T-helper 1 cell treated with Interleukin-12 subunit alpha and Interleukin-12 subunit beta and Interleukin-4 antibody, amounts not matched to agents 30 μg/mL and 1 μg/mL, for 36 hours (primary cell): ENCODE results near the gene SNTG2.
"Not testable (repeated sequence)": the region's sequence is repeated elsewhere in the genome, so short reads cannot be mapped to it uniquely, and the experiment has no call there.

Experiments used
- H3K27ac Mint-ChIP-seq: one replicate; pipeline ENCODE4 v1.8.0; 2021; ENCODE audit warnings: mild to moderate bottlenecking, mixed read lengths
- H3K27me3 Mint-ChIP-seq: one replicate; pipeline ENCODE4 v1.8.0; 2021; ENCODE audit warnings: low read depth, mixed read lengths
- H3K36me3 Mint-ChIP-seq: one replicate; pipeline ENCODE4 v1.8.0; 2021; ENCODE audit warnings: low read depth, mixed read lengths
- H3K4me1 Mint-ChIP-seq: one replicate; pipeline ENCODE4 v1.8.0; 2021; ENCODE audit warnings: low read depth, mixed read lengths
- H3K4me3 Mint-ChIP-seq: one replicate; pipeline ENCODE4 v1.8.0; 2021; ENCODE audit warnings: mild to moderate bottlenecking, moderate library complexity, mixed read lengths
- H3K9me3 Mint-ChIP-seq: one replicate; pipeline ENCODE4 v1.8.0; 2021; ENCODE audit warnings: mixed read lengths

SNTG2 gene

GRCh38 chr2:1219901-1220573, 269.4 kb downstream of the SNTG2 start:
- Mint-ChIP-seq H3K4me3 (no peak overlapping the region), H3K27me3 (no peaks in the 10 kb centered on the region), H3K36me3 (peaks cover 1% of the 10 kb centered on the region), H3K27ac (no peak overlapping the region), H3K4me1 (no peaks in the 10 kb centered on the region), H3K9me3 (peaks cover 10% of the 10 kb centered on the region)

GRCh38 chr2:1222056-1222455, 271.4 kb downstream of the SNTG2 start:
- H3K4me1 Mint-ChIP-seq, result no peaks in the 10 kb centered on the region
- peaks cover 1% of the 10 kb centered on the region for H3K36me3 Mint-ChIP-seq
- H3K27ac Mint-ChIP-seq, result peak overlapping the region; percentile 58
- peaks cover 9% of the 10 kb centered on the region for H3K9me3 Mint-ChIP-seq
- no peaks in the 10 kb centered on the region for H3K27me3 Mint-ChIP-seq
- no peak overlapping the region for H3K4me3 Mint-ChIP-seq

GRCh38 chr2:1223791-1224190, 273.1 kb downstream of the SNTG2 start:
- no peaks in the 10 kb centered on the region for H3K27me3 Mint-ChIP-seq
- peaks cover 1% of the 10 kb centered on the region for H3K36me3 Mint-ChIP-seq
- no peaks in the 10 kb centered on the region for H3K4me1 Mint-ChIP-seq
- peaks cover 9% of the 10 kb centered on the region for H3K9me3 Mint-ChIP-seq
- H3K4me3 Mint-ChIP-seq, result no peak overlapping the region
- H3K27ac Mint-ChIP-seq, result no peak overlapping the region

GRCh38 chr2:1224901-1225300, 274.3 kb downstream of the SNTG2 start:
- no peaks in the 10 kb centered on the region for H3K4me1 Mint-ChIP-seq
- H3K4me3 Mint-ChIP-seq, result no peak overlapping the region
- H3K27ac Mint-ChIP-seq, result no peak overlapping the region
- peaks cover 1% of the 10 kb centered on the region for H3K36me3 Mint-ChIP-seq
- no peaks in the 10 kb centered on the region for H3K27me3 Mint-ChIP-seq
- H3K9me3 Mint-ChIP-seq, result peaks cover 9% of the 10 kb centered on the region

- Mint-ChIP-seq H3K9me3 (peaks cover 4% of the 10 kb centered on the region), H3K4me1 (no peaks in the 10 kb centered on the region), H3K27me3 (no peaks in the 10 kb centered on the region), H3K27ac (no peak overlapping the region), H3K4me3 (no peak overlapping the region), H3K36me3 (peaks cover 1% of the 10 kb centered on the region)
Observed at GRCh38 chr2:1226766-1227165, 276.1 kb downstream of the SNTG2 start.

- H3K4me1 Mint-ChIP-seq, result no peaks in the 10 kb centered on the region
- no peak overlapping the region for H3K27ac Mint-ChIP-seq
- no peak overlapping the region for H3K4me3 Mint-ChIP-seq
- no peaks in the 10 kb centered on the region for H3K9me3 Mint-ChIP-seq
- H3K36me3 Mint-ChIP-seq, result no peaks in the 10 kb centered on the region
- H3K27me3 Mint-ChIP-seq, result no peaks in the 10 kb centered on the region
Observed at GRCh38 chr2:1227274-1227900, 276.7 kb downstream of the SNTG2 start.

- not testable (repeated sequence) for H3K9me3 Mint-ChIP-seq, H3K4me3 Mint-ChIP-seq, H3K27ac Mint-ChIP-seq, H3K36me3 Mint-ChIP-seq, H3K4me1 Mint-ChIP-seq, H3K27me3 Mint-ChIP-seq
Observed at GRCh38 chr2:1229596-1229995, 278.9 kb downstream of the SNTG2 start.

- Mint-ChIP-seq H3K4me1 (no peaks in the 10 kb centered on the region), H3K4me3 (no peak overlapping the region), H3K27me3 (no peaks in the 10 kb centered on the region), H3K9me3 (no peaks in the 10 kb centered on the region), H3K36me3 (no peaks in the 10 kb centered on the region), H3K27ac (no peak overlapping the region)
Observed at GRCh38 chr2:1230155-1230893, 279.7 kb downstream of the SNTG2 start.

GRCh38 chr2:1231466-1232063, 280.9 kb downstream of the SNTG2 start:
- Mint-ChIP-seq H3K36me3 (no peaks in the 10 kb centered on the region), H3K27ac (no peak overlapping the region), H3K9me3 (no peaks in the 10 kb centered on the region), H3K4me1 (no peaks in the 10 kb centered on the region), H3K4me3 (no peak overlapping the region), H3K27me3 (no peaks in the 10 kb centered on the region)

- Mint-ChIP-seq H3K9me3 (no peaks in the 10 kb centered on the region), H3K27ac (no peak overlapping the region), H3K27me3 (no peaks in the 10 kb centered on the region), H3K4me3 (no peak overlapping the region), H3K4me1 (no peaks in the 10 kb centered on the region), H3K36me3 (no peaks in the 10 kb centered on the region)
Observed at GRCh38 chr2:1233281-1233680, 282.6 kb downstream of the SNTG2 start.

GRCh38 chr2:1234731-1235308, 284.2 kb downstream of the SNTG2 start:
- Mint-ChIP-seq H3K4me3 (no peak overlapping the region), H3K27me3 (no peaks in the 10 kb centered on the region), H3K9me3 (no peaks in the 10 kb centered on the region), H3K27ac (no peak overlapping the region), H3K4me1 (no peaks in the 10 kb centered on the region), H3K36me3 (no peaks in the 10 kb centered on the region)

GRCh38 chr2:1235806-1236205, 285.2 kb downstream of the SNTG2 start:
- Mint-ChIP-seq H3K36me3 (no peaks in the 10 kb centered on the region), H3K27ac (no peak overlapping the region), H3K4me1 (no peaks in the 10 kb centered on the region), H3K27me3 (no peaks in the 10 kb centered on the region), H3K4me3 (no peak overlapping the region), H3K9me3 (no peaks in the 10 kb centered on the region)

- Mint-ChIP-seq H3K4me1 (no peaks in the 10 kb centered on the region), H3K4me3 (no peak overlapping the region), H3K27ac (no peak overlapping the region), H3K9me3 (no peaks in the 10 kb centered on the region), H3K27me3 (no peaks in the 10 kb centered on the region), H3K36me3 (no peaks in the 10 kb centered on the region)
Observed at GRCh38 chr2:1236606-1237005, 286.0 kb downstream of the SNTG2 start.

- Mint-ChIP-seq H3K27ac (no peak overlapping the region), H3K36me3 (no peaks in the 10 kb centered on the region), H3K4me3 (no peak overlapping the region), H3K9me3 (no peaks in the 10 kb centered on the region), H3K27me3 (no peaks in the 10 kb centered on the region), H3K4me1 (no peaks in the 10 kb centered on the region)
Observed at GRCh38 chr2:1237783-1238182, 287.1 kb downstream of the SNTG2 start.
